Measurements from ENCODE around the gene CAV3. TPM values are rescaled to one million over a fixed set of nuclear protein-coding genes. Genes with fewer than 3 reads are reported as not detected.

The CAV3 gene
- total RNA-seq, 1 experiment from 2014 or later: not detected

- Histone ChIP-seq H3K36me3 (ENCODE audit: insufficient read depth, low read length) (no peaks in the 10 kb centered on the region), H3K4me2 (ENCODE audit: low read depth, low read length, poor library complexity, severe bottlenecking) (no peak overlapping the region), H3K4me1 (ENCODE audit: low read length) (no peaks in the 10 kb centered on the region), H4K20me1 (ENCODE audit: insufficient read depth, low read depth, low read length) (no peaks in the 10 kb centered on the region), H2AFZ (ENCODE audit: low read length) (no peak overlapping the region), H3K9me2 (replicated peaks; ENCODE audit: insufficient read depth, low read length) (no peaks in the 10 kb centered on the region), H3K27me3 (ENCODE audit: low read length) (no peaks in the 10 kb centered on the region), H3K27ac (ENCODE audit: low read length) (no peak overlapping the region), H3K79me2 (ENCODE audit: low read length) (no peaks in the 10 kb centered on the region), H3K9ac (ENCODE audit: low read length) (no peak overlapping the region), H3K9me3 (ENCODE audit: low read length) (no peaks in the 10 kb centered on the region), H3K4me3 (ENCODE audit: low read length) (no peak overlapping the region)
- DNase-seq: no peak
Measured at GRCh38 chr3:8737823-8738222, 4.2 kb downstream of the CAV3 start.

- Histone ChIP-seq H3K4me2 (ENCODE audit: low read depth, low read length, poor library complexity, severe bottlenecking) (no peak overlapping the region), H3K4me3 (ENCODE audit: low read length) (no peak overlapping the region), H3K36me3 (ENCODE audit: insufficient read depth, low read length) (no peaks in the 10 kb centered on the region), H4K20me1 (ENCODE audit: insufficient read depth, low read depth, low read length) (no peaks in the 10 kb centered on the region), H3K9me3 (ENCODE audit: low read length) (no peaks in the 10 kb centered on the region), H3K27me3 (ENCODE audit: low read length) (no peaks in the 10 kb centered on the region), H3K9ac (ENCODE audit: low read length) (no peak overlapping the region), H2AFZ (ENCODE audit: low read length) (no peak overlapping the region), H3K27ac (ENCODE audit: low read length) (no peak overlapping the region), H3K4me1 (ENCODE audit: low read length) (no peaks in the 10 kb centered on the region), H3K9me2 (replicated peaks; ENCODE audit: insufficient read depth, low read length) (no peaks in the 10 kb centered on the region), H3K79me2 (ENCODE audit: low read length) (no peaks in the 10 kb centered on the region)
- DNase-seq: no peak
Measured at GRCh38 chr3:8738639-8739038, 5.0 kb downstream of the CAV3 start.

- no peak overlapping the region for H3K27ac ChIP-seq (ENCODE audit: low read length)
- DNase-seq: no peak
- H3K4me1 ChIP-seq (ENCODE audit: low read length): no peaks in the 10 kb centered on the region
- H3K9ac ChIP-seq (ENCODE audit: low read length): no peak overlapping the region
- H2AFZ ChIP-seq (ENCODE audit: low read length): no peak overlapping the region
- no peaks in the 10 kb centered on the region for H3K9me3 ChIP-seq (ENCODE audit: low read length)
- no peaks in the 10 kb centered on the region for H3K79me2 ChIP-seq (ENCODE audit: low read length)
- H3K27me3 ChIP-seq (ENCODE audit: low read length): no peaks in the 10 kb centered on the region
- H3K4me2 ChIP-seq (ENCODE audit: low read depth, low read length, poor library complexity, severe bottlenecking): no peak overlapping the region
- no peaks in the 10 kb centered on the region for H4K20me1 ChIP-seq (ENCODE audit: insufficient read depth, low read depth, low read length)
- no peaks in the 10 kb centered on the region for H3K9me2 ChIP-seq (replicated peaks; ENCODE audit: insufficient read depth, low read length)
- H3K36me3 ChIP-seq (ENCODE audit: insufficient read depth, low read length): no peaks in the 10 kb centered on the region
- H3K4me3 ChIP-seq (ENCODE audit: low read length): no peak overlapping the region
Measured at GRCh38 chr3:8739757-8740504, 6.3 kb downstream of the CAV3 start.

- Histone ChIP-seq H3K4me3 (ENCODE audit: low read length) (no peak overlapping the region), H3K4me1 (ENCODE audit: low read length) (no peaks in the 10 kb centered on the region), H2AFZ (ENCODE audit: low read length) (no peak overlapping the region), H3K9ac (ENCODE audit: low read length) (no peak overlapping the region), H3K79me2 (ENCODE audit: low read length) (no peaks in the 10 kb centered on the region), H3K9me2 (replicated peaks; ENCODE audit: insufficient read depth, low read length) (no peaks in the 10 kb centered on the region), H3K4me2 (ENCODE audit: low read depth, low read length, poor library complexity, severe bottlenecking) (no peak overlapping the region), H3K27me3 (ENCODE audit: low read length) (no peaks in the 10 kb centered on the region), H4K20me1 (ENCODE audit: insufficient read depth, low read depth, low read length) (no peaks in the 10 kb centered on the region), H3K36me3 (ENCODE audit: insufficient read depth, low read length) (no peaks in the 10 kb centered on the region), H3K9me3 (ENCODE audit: low read length) (no peaks in the 10 kb centered on the region), H3K27ac (ENCODE audit: low read length) (no peak overlapping the region)
- no peak for DNase-seq
Measured at GRCh38 chr3:8741581-8742261, 8.1 kb downstream of the CAV3 start.

GRCh38 chr3:8743021-8743601 lies 9.5 kb downstream of the CAV3 start:
- H3K79me2 ChIP-seq (ENCODE audit: low read length): no peaks in the 10 kb centered on the region
- H3K9ac ChIP-seq (ENCODE audit: low read length): no peak overlapping the region

GRCh38 chr3:8743911-8744310 lies 10.3 kb downstream of the CAV3 start:
- DNase-seq: no peak

More at GRCh38 chr3:8743021-8743601, 9.5 kb downstream of the CAV3 start:
- Histone ChIP-seq H3K27ac (ENCODE audit: low read length) (no peak overlapping the region), H3K36me3 (ENCODE audit: insufficient read depth, low read length) (no peaks in the 10 kb centered on the region), H4K20me1 (ENCODE audit: insufficient read depth, low read depth, low read length) (no peaks in the 10 kb centered on the region), H2AFZ (ENCODE audit: low read length) (no peak overlapping the region), H3K27me3 (ENCODE audit: low read length) (no peaks in the 10 kb centered on the region), H3K4me1 (ENCODE audit: low read length) (no peaks in the 10 kb centered on the region), H3K4me3 (ENCODE audit: low read length) (no peak overlapping the region), H3K9me3 (ENCODE audit: low read length) (no peaks in the 10 kb centered on the region), H3K9me2 (replicated peaks; ENCODE audit: insufficient read depth, low read length) (no peaks in the 10 kb centered on the region), H3K4me2 (ENCODE audit: low read depth, low read length, poor library complexity, severe bottlenecking) (no peak overlapping the region)
- DNase-seq: no peak

GRCh38 chr3:8745619-8746370 lies 12.2 kb downstream of the CAV3 start:
- H3K36me3 ChIP-seq (ENCODE audit: insufficient read depth, low read length): no peaks in the 10 kb centered on the region
- H3K4me2 ChIP-seq (ENCODE audit: low read depth, low read length, poor library complexity, severe bottlenecking): no peak overlapping the region
- no peak overlapping the region for H3K9ac ChIP-seq (ENCODE audit: low read length)
- no peaks in the 10 kb centered on the region for H3K79me2 ChIP-seq (ENCODE audit: low read length)
- no peaks in the 10 kb centered on the region for H3K9me2 ChIP-seq (replicated peaks; ENCODE audit: insufficient read depth, low read length)
- no peak for DNase-seq
- H4K20me1 ChIP-seq (ENCODE audit: insufficient read depth, low read depth, low read length): no peaks in the 10 kb centered on the region
- H3K4me1 ChIP-seq (ENCODE audit: low read length): no peaks in the 10 kb centered on the region
- H2AFZ ChIP-seq (ENCODE audit: low read length): no peak overlapping the region
- H3K4me3 ChIP-seq (ENCODE audit: low read length): no peak overlapping the region
- H3K9me3 ChIP-seq (ENCODE audit: low read length): no peaks in the 10 kb centered on the region
- H3K27me3 ChIP-seq (ENCODE audit: low read length): no peaks in the 10 kb centered on the region
- H3K27ac ChIP-seq (ENCODE audit: low read length): no peak overlapping the region

More at GRCh38 chr3:8743911-8744310, 10.3 kb downstream of the CAV3 start:
- Histone ChIP-seq H3K4me2 (ENCODE audit: low read depth, low read length, poor library complexity, severe bottlenecking) (no peak overlapping the region), H3K4me1 (ENCODE audit: low read length) (no peaks in the 10 kb centered on the region), H4K20me1 (ENCODE audit: insufficient read depth, low read depth, low read length) (no peaks in the 10 kb centered on the region), H3K4me3 (ENCODE audit: low read length) (no peak overlapping the region), H3K36me3 (ENCODE audit: insufficient read depth, low read length) (no peaks in the 10 kb centered on the region), H3K79me2 (ENCODE audit: low read length) (no peaks in the 10 kb centered on the region), H3K9me3 (ENCODE audit: low read length) (no peaks in the 10 kb centered on the region), H3K9me2 (replicated peaks; ENCODE audit: insufficient read depth, low read length) (no peaks in the 10 kb centered on the region), H3K27me3 (ENCODE audit: low read length) (no peaks in the 10 kb centered on the region), H3K27ac (ENCODE audit: low read length) (no peak overlapping the region), H2AFZ (ENCODE audit: low read length) (no peak overlapping the region), H3K9ac (ENCODE audit: low read length) (no peak overlapping the region)
